ENCODE data around the gene REV1. TPM values are rescaled to one million over a fixed set of nuclear protein-coding genes. Genes with fewer than 3 reads are reported as not detected.
"Not testable (repeated sequence)": the region's sequence is repeated elsewhere in the genome, so short reads cannot be mapped to it uniquely, and the experiment has no call there.

REV1 gene
- total and polyA plus RNA-seq, 4 donors = 5.6 to 69.0 (median 38.3) TPM

- Histone ChIP-seq H3K4me3 (ENCODE audit: low read length in 2 of 2) (no peak overlapping the region), H3K27ac (ENCODE audit: low read depth in 1 of 2, low read length in 2 of 2) (no peak overlapping the region), H3K4me1 (ENCODE audit: control insufficient read depth in 1 of 2, insufficient read depth in 2 of 2, low read length in 2 of 2) (no peaks in the 10 kb centered on the region), H3K9me3 (ENCODE audit: control insufficient read depth, low read length) (no peaks in the 10 kb centered on the region), H3K36me3 (ENCODE audit: control insufficient read depth in 1 of 2, insufficient read depth in 2 of 2, low read length in 1 of 2) (peaks cover 2 to 5% of the 10 kb centered on the region in 2 donors), H3K27me3 (ENCODE audit: control insufficient read depth in 1 of 2, insufficient read depth in 2 of 2, low read length in 1 of 2) (no peaks in the 10 kb centered on the region)
- 87 to 91% methylated on average over 3 of the region's 3 CpGs for WGBS, 2 donors
- ATAC-seq (ENCODE audit: low FRiP score) (no peak), DNase-seq (no peak)
- intact Hi-C loops (cut with DNase I) = no loop called here
These were observed 109.3 kb downstream of the REV1 start for GRCh38 chr2:99380376-99381010.

- 89 to 97% methylated on average over 1 of the region's 1 CpG for WGBS, 2 donors
- DNase-seq = no peak
These were observed 111.9 kb downstream of the REV1 start for GRCh38 chr2:99377879-99378278.

GRCh38 chr2:99376254-99376864, 113.5 kb downstream of the REV1 start:
- H3K36me3 ChIP-seq (ENCODE audit: control insufficient read depth in 1 of 2, insufficient read depth in 2 of 2, low read length in 1 of 2) = peaks cover 4 to 5% of the 10 kb centered on the region in 2 donors
- no peak for DNase-seq
- ATAC-seq (ENCODE audit: low FRiP score) = no peak
- no peaks in the 10 kb centered on the region for H3K27me3 ChIP-seq (ENCODE audit: control insufficient read depth in 1 of 2, insufficient read depth in 2 of 2, low read length in 1 of 2)
- WGBS, 2 donors = 91 to 93% methylated on average over 7 of the region's 7 CpGs
- no peak overlapping the region for H3K4me3 ChIP-seq (ENCODE audit: low read length in 2 of 2)
- H3K9me3 ChIP-seq (ENCODE audit: control insufficient read depth, low read length) = peaks cover 2% of the 10 kb centered on the region
- H3K27ac ChIP-seq (ENCODE audit: low read depth in 1 of 2, low read length in 2 of 2) = no peak overlapping the region
- intact Hi-C loops (cut with DNase I) = no loop called here
- H3K4me1 ChIP-seq (ENCODE audit: control insufficient read depth in 1 of 2, insufficient read depth in 2 of 2, low read length in 2 of 2) = no peaks in the 10 kb centered on the region

More at GRCh38 chr2:99377879-99378278, 111.9 kb downstream of the REV1 start:
- intact Hi-C loops (cut with DNase I) = no loop called here
- ATAC-seq (ENCODE audit: low FRiP score) = no peak
- Histone ChIP-seq H3K4me3 (ENCODE audit: low read length in 2 of 2) (no peak overlapping the region), H3K27me3 (ENCODE audit: control insufficient read depth in 1 of 2, insufficient read depth in 2 of 2, low read length in 1 of 2) (no peaks in the 10 kb centered on the region), H3K9me3 (ENCODE audit: control insufficient read depth, low read length) (peaks cover 2% of the 10 kb centered on the region), H3K36me3 (ENCODE audit: control insufficient read depth in 1 of 2, insufficient read depth in 2 of 2, low read length in 1 of 2) (peaks cover 4 to 5% of the 10 kb centered on the region in 2 donors), H3K4me1 (ENCODE audit: control insufficient read depth in 1 of 2, insufficient read depth in 2 of 2, low read length in 2 of 2) (no peaks in the 10 kb centered on the region), H3K27ac (ENCODE audit: low read depth in 1 of 2, low read length in 2 of 2) (no peak overlapping the region)

GRCh38 chr2:99374747-99375146, 115.1 kb downstream of the REV1 start:
- ATAC-seq (ENCODE audit: low FRiP score) (no peak), DNase-seq (no peak)
- no peak overlapping the region for H3K27ac ChIP-seq (ENCODE audit: low read depth in 1 of 2, low read length in 2 of 2)
- intact Hi-C loops (cut with DNase I) = no loop called here
- peaks cover 4 to 5% of the 10 kb centered on the region in 2 donors for H3K36me3 ChIP-seq (ENCODE audit: control insufficient read depth in 1 of 2, insufficient read depth in 2 of 2, low read length in 1 of 2)
- H3K4me3 ChIP-seq (ENCODE audit: low read length in 2 of 2) = no peak overlapping the region
- peaks cover 2% of the 10 kb centered on the region for H3K9me3 ChIP-seq (ENCODE audit: control insufficient read depth, low read length)
- H3K27me3 ChIP-seq (ENCODE audit: control insufficient read depth in 1 of 2, insufficient read depth in 2 of 2, low read length in 1 of 2) = no peaks in the 10 kb centered on the region
- no peaks in the 10 kb centered on the region for H3K4me1 ChIP-seq (ENCODE audit: control insufficient read depth in 1 of 2, insufficient read depth in 2 of 2, low read length in 2 of 2)

- Histone ChIP-seq H3K9me3 (ENCODE audit: control insufficient read depth, low read length) (peaks cover 2% of the 10 kb centered on the region), H3K4me3 (ENCODE audit: low read length in 2 of 2) (no peak overlapping the region), H3K36me3 (ENCODE audit: control insufficient read depth in 1 of 2, insufficient read depth in 2 of 2, low read length in 1 of 2) (peaks cover 4 to 5% of the 10 kb centered on the region in 2 donors), H3K4me1 (ENCODE audit: control insufficient read depth in 1 of 2, insufficient read depth in 2 of 2, low read length in 2 of 2) (no peaks in the 10 kb centered on the region), H3K27ac (ENCODE audit: low read depth in 1 of 2, low read length in 2 of 2) (no peak overlapping the region), H3K27me3 (ENCODE audit: control insufficient read depth in 1 of 2, insufficient read depth in 2 of 2, low read length in 1 of 2) (no peaks in the 10 kb centered on the region)
- ATAC-seq (ENCODE audit: low FRiP score) (no peak), DNase-seq (no peak)
- WGBS, 2 donors = 96 to 97% methylated on average over 4 of the region's 4 CpGs
- intact Hi-C loops (cut with DNase I) = no loop called here
These were observed 116.7 kb downstream of the REV1 start for GRCh38 chr2:99373144-99373543.

- H3K9me3 ChIP-seq (ENCODE audit: control insufficient read depth, low read length); H3K4me1 ChIP-seq (ENCODE audit: control insufficient read depth in 1 of 2, insufficient read depth in 2 of 2, low read length in 2 of 2); DNase-seq; H3K27me3 ChIP-seq (ENCODE audit: control insufficient read depth in 1 of 2, insufficient read depth in 2 of 2, low read length in 1 of 2); intact Hi-C loops (cut with DNase I); H3K4me3 ChIP-seq (ENCODE audit: low read length in 2 of 2); H3K36me3 ChIP-seq (ENCODE audit: control insufficient read depth in 1 of 2, insufficient read depth in 2 of 2, low read length in 1 of 2); ATAC-seq (ENCODE audit: low FRiP score); H3K27ac ChIP-seq (ENCODE audit: low read depth in 1 of 2, low read length in 2 of 2): not testable (repeated sequence)
- 97% methylated on average over 5 of the region's 5 CpGs for WGBS, 2 donors
These were observed 121.0 kb downstream of the REV1 start for GRCh38 chr2:99368854-99369253.

- intact Hi-C loops (cut with DNase I) = no loop called here
- no peak for ATAC-seq (ENCODE audit: low FRiP score)
- Histone ChIP-seq H3K4me3 (ENCODE audit: low read length in 2 of 2) (no peak overlapping the region), H3K27me3 (ENCODE audit: control insufficient read depth in 1 of 2, insufficient read depth in 2 of 2, low read length in 1 of 2) (no peaks in the 10 kb centered on the region), H3K9me3 (ENCODE audit: control insufficient read depth, low read length) (no peaks in the 10 kb centered on the region), H3K27ac (ENCODE audit: low read depth in 1 of 2, low read length in 2 of 2) (no peak overlapping the region), H3K4me1 (ENCODE audit: control insufficient read depth in 1 of 2, insufficient read depth in 2 of 2, low read length in 2 of 2) (no peaks in the 10 kb centered on the region), H3K36me3 (ENCODE audit: control insufficient read depth in 1 of 2, insufficient read depth in 2 of 2, low read length in 1 of 2) (peaks cover 0 to 5% of the 10 kb centered on the region in 2 donors)
- no peak for DNase-seq
- 81% methylated on average over 2 of the region's 2 CpGs for WGBS, 2 donors
These were observed 124.2 kb downstream of the REV1 start for GRCh38 chr2:99365661-99366060.

- no peak overlapping the region for H3K27ac ChIP-seq (ENCODE audit: low read depth in 1 of 2, low read length in 2 of 2)
- intact Hi-C loops (cut with DNase I) = no loop called here
- no peaks in the 10 kb centered on the region for H3K27me3 ChIP-seq (ENCODE audit: control insufficient read depth in 1 of 2, insufficient read depth in 2 of 2, low read length in 1 of 2)
- H3K9me3 ChIP-seq (ENCODE audit: control insufficient read depth, low read length) = no peaks in the 10 kb centered on the region
- no peaks in the 10 kb centered on the region for H3K4me1 ChIP-seq (ENCODE audit: control insufficient read depth in 1 of 2, insufficient read depth in 2 of 2, low read length in 2 of 2)
- no peaks in the 10 kb centered on the region for H3K36me3 ChIP-seq (ENCODE audit: control insufficient read depth in 1 of 2, insufficient read depth in 2 of 2, low read length in 1 of 2)
- no peak overlapping the region for H3K4me3 ChIP-seq (ENCODE audit: low read length in 2 of 2)
- DNase-seq (no peak), ATAC-seq (ENCODE audit: low FRiP score) (no peak)
These were observed 133.0 kb downstream of the REV1 start for GRCh38 chr2:99356853-99357252.

GRCh38 chr2:99354825-99355224, 135.0 kb downstream of the REV1 start:
- H3K36me3 ChIP-seq (ENCODE audit: control insufficient read depth in 1 of 2, insufficient read depth in 2 of 2, low read length in 1 of 2); H3K27me3 ChIP-seq (ENCODE audit: control insufficient read depth in 1 of 2, insufficient read depth in 2 of 2, low read length in 1 of 2); intact Hi-C loops (cut with DNase I); H3K4me1 ChIP-seq (ENCODE audit: control insufficient read depth in 1 of 2, insufficient read depth in 2 of 2, low read length in 2 of 2); H3K4me3 ChIP-seq (ENCODE audit: low read length in 2 of 2); H3K9me3 ChIP-seq (ENCODE audit: control insufficient read depth, low read length); ATAC-seq (ENCODE audit: low FRiP score); DNase-seq; H3K27ac ChIP-seq (ENCODE audit: low read depth in 1 of 2, low read length in 2 of 2): not testable (repeated sequence)
- 96 to 97% methylated on average over 7 to 8 of the region's 8 CpGs for WGBS, 2 donors
